Ectodermal cell (in vitro differentiated cells): ENCODE measurements around the gene MDM4.

Experiments
- H3K27ac ChIP-seq: 2 replicates; pipeline ENCODE4 v1.7.0; 2013; ENCODE audit warnings: mild to moderate bottlenecking, low read depth, low read length; ENCODE audit not compliant: insufficient read depth, poor library complexity, severe bottlenecking
- H3K27me3 ChIP-seq: 2 replicates; pipeline ENCODE4 v1.7.0; 2013; ENCODE audit warnings: mild to moderate bottlenecking, low read length; ENCODE audit not compliant: insufficient read depth, control insufficient read depth, poor library complexity, severe bottlenecking
- H3K36me3 ChIP-seq: one replicate; pipeline ENCODE4 v1.7.0; 2013; ENCODE audit warnings: low read length; ENCODE audit not compliant: control insufficient read depth, insufficient read depth
- H3K4me1 ChIP-seq: one replicate; pipeline ENCODE4 v1.7.0; 2013; ENCODE audit warnings: low read length; ENCODE audit not compliant: control insufficient read depth, insufficient read depth
- H3K4me3 ChIP-seq: 2 replicates; pipeline ENCODE4 v1.7.0; 2013; ENCODE audit warnings: low read depth, low read length, control low read depth; ENCODE audit not compliant: insufficient read depth
- H3K9me3 ChIP-seq: 2 replicates; pipeline ENCODE4 v1.7.0; 2013; ENCODE audit warnings: mild to moderate bottlenecking, low read length, moderate library complexity; ENCODE audit not compliant: control insufficient read depth
- WGBS, 2 experiments: methylation state at CpG; one replicate each; pipeline ENCODE4 v1.1.7; 2013; ENCODE audit warnings: missing lambda C conversion rate in 2 of 2; 5-methylcytosine and 5-hydroxymethylcytosine counted together

Gene MDM4

GRCh38 chr1:204591473-204592090, 75.4 kb downstream of the MDM4 start:
- no peaks in the 10 kb centered on the region for H3K4me1 ChIP-seq
- H3K27me3 ChIP-seq: no peaks in the 10 kb centered on the region
- no peak overlapping the region for H3K4me3 ChIP-seq
- 90 to 93% methylated on average over 3 of the region's 3 CpGs for WGBS, 2 experiments
- no peak overlapping the region for H3K27ac ChIP-seq
- no peaks in the 10 kb centered on the region for H3K36me3 ChIP-seq
- no peaks in the 10 kb centered on the region for H3K9me3 ChIP-seq

- WGBS, 2 experiments: 82 to 84% methylated on average over 9 to 10 of the region's 10 CpGs
- no peaks in the 10 kb centered on the region for H3K27me3 ChIP-seq
These were observed 76.2 kb downstream of the MDM4 start for GRCh38 chr1:204592246-204592948.

GRCh38 chr1:204598319-204598969, 82.2 kb downstream of the MDM4 start:
- Histone ChIP-seq H3K4me1 (peaks cover 11% of the 10 kb centered on the region), H3K27ac (no peak overlapping the region), H3K36me3 (no peaks in the 10 kb centered on the region), H3K4me3 (no peak overlapping the region), H3K27me3 (no peaks in the 10 kb centered on the region), H3K9me3 (no peaks in the 10 kb centered on the region)
- WGBS, 2 experiments: 90 to 91% methylated on average over 4 of the region's 4 CpGs

More at GRCh38 chr1:204592246-204592948, 76.2 kb downstream of the MDM4 start:
- no peaks in the 10 kb centered on the region for H3K9me3 ChIP-seq
- H3K36me3 ChIP-seq: no peaks in the 10 kb centered on the region
- no peak overlapping the region for H3K27ac ChIP-seq
- H3K4me1 ChIP-seq: no peaks in the 10 kb centered on the region
- no peak overlapping the region for H3K4me3 ChIP-seq

- H3K36me3 ChIP-seq: no peaks in the 10 kb centered on the region
- WGBS, 2 experiments: 91 to 92% methylated on average over 8 of the region's 8 CpGs
These were observed 82.9 kb downstream of the MDM4 start for GRCh38 chr1:204599098-204599497.

DNA sequence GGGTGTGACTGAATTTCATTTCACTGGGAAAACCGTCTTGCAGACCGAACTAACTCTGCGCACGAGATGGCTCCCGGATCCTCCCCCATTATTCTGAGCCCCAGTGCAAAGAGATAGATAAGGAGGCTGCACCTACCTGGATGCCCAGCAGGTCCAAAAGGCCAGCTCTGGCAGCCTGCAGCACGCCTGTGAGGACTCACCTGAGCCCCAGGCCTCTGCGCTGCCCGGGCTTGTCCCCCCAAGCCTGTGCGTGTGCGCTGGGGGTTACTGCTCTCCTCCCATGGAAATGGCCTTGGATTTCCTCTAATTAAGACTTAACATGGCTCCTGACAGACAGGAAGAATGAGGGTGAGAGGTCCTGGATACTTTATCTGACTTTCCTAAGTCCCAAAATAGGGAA, 83.4 kb downstream of the MDM4 start:
- WGBS, 2 experiments: 94 to 95% methylated on average over 10 of the region's 10 CpGs
- Histone ChIP-seq H3K36me3 (no peaks in the 10 kb centered on the region), H3K27ac (no peak overlapping the region)

More at GRCh38 chr1:204599098-204599497, 82.9 kb downstream of the MDM4 start:
- Histone ChIP-seq H3K9me3 (no peaks in the 10 kb centered on the region), H3K4me3 (no peak overlapping the region), H3K27me3 (no peaks in the 10 kb centered on the region), H3K27ac (no peak overlapping the region), H3K4me1 (peaks cover 11% of the 10 kb centered on the region)

GRCh38 chr1:204600203-204600602, 84.0 kb downstream of the MDM4 start:
- no peak overlapping the region for H3K4me3 ChIP-seq
- no peaks in the 10 kb centered on the region for H3K36me3 ChIP-seq
- H3K4me1 ChIP-seq: peaks cover 11% of the 10 kb centered on the region
- WGBS, 2 experiments: 87 to 88% methylated on average over 5 of the region's 5 CpGs
- no peak overlapping the region for H3K27ac ChIP-seq
- H3K9me3 ChIP-seq: no peaks in the 10 kb centered on the region
- no peaks in the 10 kb centered on the region for H3K27me3 ChIP-seq

More for the DNA sequence above, 83.4 kb downstream of the MDM4 start:
- H3K4me1 ChIP-seq: peaks cover 11% of the 10 kb centered on the region
- H3K9me3 ChIP-seq: no peaks in the 10 kb centered on the region
- H3K27me3 ChIP-seq: no peaks in the 10 kb centered on the region
- no peak overlapping the region for H3K4me3 ChIP-seq

- Histone ChIP-seq H3K4me1 (peaks cover 11% of the 10 kb centered on the region), H3K4me3 (no peak overlapping the region), H3K27ac (no peak overlapping the region), H3K36me3 (no peaks in the 10 kb centered on the region), H3K27me3 (no peaks in the 10 kb centered on the region), H3K9me3 (no peaks in the 10 kb centered on the region)
- 82 to 89% methylated on average over 4 of the region's 4 CpGs for WGBS, 2 experiments
These were observed 84.8 kb downstream of the MDM4 start for GRCh38 chr1:204600968-204601367.

- 30 to 42% methylated on average over 5 to 6 of the region's 6 CpGs for WGBS, 2 experiments
- Histone ChIP-seq H3K9me3 (no peaks in the 10 kb centered on the region), H3K27ac (no peak overlapping the region), H3K4me1 (peaks cover 11% of the 10 kb centered on the region), H3K27me3 (no peaks in the 10 kb centered on the region), H3K36me3 (no peaks in the 10 kb centered on the region), H3K4me3 (no peak overlapping the region)
These were observed 85.9 kb downstream of the MDM4 start for GRCh38 chr1:204602111-204602579.

DNA sequence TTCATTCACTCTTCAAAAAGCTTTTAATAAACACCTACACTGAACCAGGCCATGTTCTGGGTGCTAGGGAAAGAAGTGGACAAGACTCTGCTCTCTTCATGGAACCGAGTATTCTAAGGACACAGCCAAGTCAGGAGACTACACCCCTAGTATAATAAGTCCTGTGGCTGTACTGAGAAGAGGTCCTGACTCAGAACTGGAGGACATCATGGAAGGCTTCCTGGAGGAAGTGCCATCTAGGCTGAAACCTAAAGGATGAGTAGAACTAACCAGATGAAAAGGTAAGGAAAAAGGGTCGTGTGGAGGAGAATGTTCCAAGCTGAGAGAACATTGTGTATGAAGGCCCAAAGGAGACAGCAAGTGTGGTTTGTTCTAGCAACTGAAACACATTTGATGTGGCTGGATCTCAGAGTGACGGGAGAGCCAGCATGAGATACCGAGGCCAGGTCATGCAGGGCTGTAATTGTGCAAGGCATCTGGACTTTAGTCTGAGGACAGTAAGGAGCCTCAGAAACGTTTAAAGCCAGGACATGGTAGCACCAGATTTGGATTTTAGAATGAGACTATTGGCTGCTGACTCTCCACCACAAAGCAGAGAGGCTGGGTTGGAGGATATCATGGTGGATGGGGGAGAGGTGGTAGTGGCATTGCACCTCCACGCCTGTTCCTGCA, 86.8 kb downstream of the MDM4 start:
- Histone ChIP-seq H3K9me3 (no peaks in the 10 kb centered on the region), H3K27ac (no peak overlapping the region), H3K36me3 (no peaks in the 10 kb centered on the region), H3K4me1 (peaks cover 11% of the 10 kb centered on the region), H3K4me3 (no peak overlapping the region), H3K27me3 (no peaks in the 10 kb centered on the region)
- 89 to 91% methylated on average over 6 of the region's 6 CpGs for WGBS, 2 experiments

DNA sequence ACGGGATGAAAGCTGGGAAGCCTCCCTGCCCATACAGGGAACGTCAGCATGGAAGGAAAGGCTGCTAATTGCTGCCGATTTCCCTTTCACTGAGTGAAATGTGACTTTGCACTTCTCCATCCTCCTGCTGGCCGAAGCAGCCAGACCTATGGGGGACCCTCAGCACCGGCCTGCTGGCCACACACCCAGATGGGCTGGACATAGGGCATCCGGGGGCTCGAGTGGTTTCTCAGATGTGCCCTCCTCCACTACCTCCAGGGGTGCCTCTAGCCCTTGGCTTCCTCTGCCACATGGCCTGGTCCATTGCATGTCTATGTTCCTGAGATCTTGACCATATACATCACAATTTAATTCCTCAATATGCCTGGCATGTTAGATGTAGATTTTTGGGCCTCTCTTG, 89.6 kb downstream of the MDM4 start:
- 89 to 91% methylated on average over 7 of the region's 7 CpGs for WGBS, 2 experiments
- Histone ChIP-seq H3K9me3 (no peaks in the 10 kb centered on the region), H3K27me3 (no peaks in the 10 kb centered on the region), H3K36me3 (no peaks in the 10 kb centered on the region), H3K4me1 (peaks cover 16% of the 10 kb centered on the region), H3K4me3 (no peak overlapping the region), H3K27ac (no peak overlapping the region)
